ENCODE data around the gene POTEB. TPM values are rescaled to one million over a fixed set of nuclear protein-coding genes. Genes with fewer than 3 reads are reported as not detected.
"Not testable (repeated sequence)": the region's sequence is repeated elsewhere in the genome, so short reads cannot be mapped to it uniquely, and the experiment has no call there.

POTEB gene
- polyA plus RNA-seq (ENCODE audit: insufficient read length) = not detected

DNA sequence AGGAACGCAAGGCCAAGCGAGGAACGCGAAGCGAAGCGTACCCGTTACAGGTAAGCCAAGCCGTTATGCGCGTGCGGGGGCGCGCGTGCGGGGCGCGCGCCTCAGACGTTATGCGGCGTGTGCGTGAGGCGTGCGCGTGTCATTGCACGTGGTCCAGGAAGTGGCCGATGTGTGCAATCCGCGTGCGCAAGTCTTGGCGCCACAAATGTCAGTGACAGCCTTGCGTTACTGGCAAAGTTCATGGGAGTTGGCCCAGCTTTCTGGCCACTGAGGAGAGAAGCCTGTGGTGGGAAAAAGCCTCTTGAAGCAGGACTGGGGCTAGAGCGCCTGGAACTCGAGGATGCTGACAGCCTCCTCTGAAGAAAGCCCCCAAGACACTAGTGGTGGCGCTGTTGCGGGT is at the start of gene POTEB:
TSS of gene POTEB (minus strand) at position 101 of the 400 bp plus-strand sequence. CDS start 489 bp downstream, outside the sequence.
- DNase-seq = not testable (repeated sequence)

DNA sequence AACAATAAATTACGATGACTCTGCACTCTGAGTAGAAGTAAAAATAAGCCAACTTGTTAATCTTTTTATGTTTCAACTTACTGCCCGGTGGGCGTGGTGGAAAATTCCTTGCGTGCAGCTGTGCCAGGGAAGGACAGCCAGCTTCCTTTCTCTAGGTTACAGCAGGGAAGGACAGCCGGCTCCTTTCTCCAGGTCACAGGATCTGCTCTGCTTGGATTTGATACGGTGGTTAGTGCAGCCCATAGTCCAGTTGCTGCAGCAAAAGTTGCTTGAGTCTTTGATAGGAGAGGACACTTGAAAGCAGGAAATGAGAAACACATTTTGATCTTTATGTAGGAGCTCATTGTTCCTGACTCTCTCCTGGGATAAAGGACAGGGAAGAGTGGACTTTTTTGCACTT is 13.4 kb upstream of the POTEB start:
- DNase-seq = not testable (repeated sequence)

DNA sequence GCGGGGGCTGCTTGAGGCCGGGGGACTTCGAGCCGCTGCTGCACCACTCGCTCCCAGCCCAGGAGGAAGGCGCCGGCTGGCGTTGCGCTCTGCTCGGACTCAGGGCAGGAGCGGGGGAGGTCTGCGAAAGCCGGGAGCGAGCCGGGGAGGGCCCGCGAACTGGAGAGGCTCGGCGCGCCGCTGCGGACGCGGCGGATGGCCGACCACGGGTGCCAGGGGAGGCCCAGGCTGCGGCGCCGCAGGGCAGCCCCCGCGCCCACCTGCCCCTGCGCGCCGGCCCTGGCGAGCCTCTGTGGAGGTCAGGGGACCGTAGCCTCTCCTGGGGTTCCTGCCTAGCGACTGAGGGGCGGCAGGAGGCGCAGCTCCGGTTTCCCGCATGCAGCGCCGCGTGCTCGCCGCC is 12.0 kb upstream of the POTEB start:
- not testable (repeated sequence) for DNase-seq

DNA sequence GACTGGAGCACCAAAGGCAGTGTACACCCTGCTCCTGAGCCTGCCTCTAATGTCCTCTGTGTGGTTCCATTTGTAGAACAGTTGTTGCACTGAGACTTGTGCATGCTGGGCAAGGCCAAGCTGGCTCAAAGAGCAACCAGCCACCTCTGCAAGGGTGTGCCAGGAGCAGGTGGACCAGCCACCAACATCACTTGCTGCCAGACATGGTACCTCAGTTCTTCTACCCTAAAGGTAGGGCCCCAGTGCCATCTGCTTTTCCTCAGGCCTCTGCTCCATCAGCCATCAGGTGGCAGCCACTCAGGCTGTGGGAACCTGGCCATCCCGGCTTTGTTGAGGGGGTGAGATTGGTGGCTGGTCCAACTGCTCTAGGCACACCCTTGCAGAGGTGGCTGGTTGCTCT is 38.7 kb downstream of the POTEB start:
- DNase-seq = not testable (repeated sequence)

Other genes starting within 250 kb of the POTEB start
- gene OR4M2, start 202.8 kb upstream of the POTEB start, polyA plus RNA-seq (ENCODE audit: insufficient read length) = not detected

Data from hindlimb muscle (tissue), 1 donor.